HepG2 (cell line): Measurements from ENCODE around the gene FBXW12. TPM values are rescaled to one million over a fixed set of nuclear protein-coding genes. Genes with fewer than 3 reads are reported as not detected.

Source experiments
- ATAC-seq: fragments of 200-7000 bp; cut with Tn5 transposase; 3 replicates; pipeline ENCODE4 v1.9.1; 2020; ENCODE audit warnings: mild to moderate bottlenecking, moderate library complexity
- BruUV-seq: library from RNA; stranded (reverse); fragments of 400-500 nt; replicated peaks from 2 replicates; lab custom pipeline; 2021; lab: Mats Ljungman, UMichigan
- CTCF ChIA-PET: fragments of 300-600 bp; formaldehyde crosslinking; extraction: SDS; loops from one replicate; lab custom pipeline; 2021; ENCODE audit warnings: low total read pairs, inconsistent platforms, low intra/inter-chr PET ratio; lab: Yijun Ruan, JAX
- POLR2A ChIA-PET: fragments of 350-600 bp; sonication (Branson Sonifier 250); formaldehyde crosslinking; loops from one replicate; lab custom pipeline; 2020; ENCODE audit warnings: antibody characterized with exemption, inconsistent platforms; lab: Yijun Ruan, JAX
- DNase-seq: peaks from one replicate; pipeline ENCODE4 v3.0.0-alpha.2; 2015; ENCODE audit warnings: low spot score
- FAIRE-seq: peaks from 3 replicates; lab custom pipeline; 2011; peaks lifted over from hg19 to GRCh38; lab: Jason Lieb, UNC
- H2AFZ ChIP-seq: one replicate; pipeline ENCODE4 v1.6.1; 2011; ENCODE audit warnings: low read length, inconsistent platforms
- H3K27ac ChIP-seq: fragments of 300-600 bp; 3 replicates; pipeline ENCODE4 v1.8.0; 2011; ENCODE audit warnings: mixed run types, mild to moderate bottlenecking, mixed read lengths, low read length, inconsistent platforms; ENCODE audit not compliant: insufficient read depth; ENCODE audit errors: extremely low read length
- H3K27me3 ChIP-seq, 2 experiments: fragments of 200-600 bp in 1 of 2; 2 replicates in 1 of 2; 3 replicates in 1 of 2; pipeline versions ENCODE4 v1.6.0 to v1.8.0; 2011; ENCODE audit warnings: low read length in 2 of 2, mild to moderate bottlenecking in 2 of 2, moderate library complexity in 2 of 2, inconsistent platforms in 1 of 2; ENCODE audit not compliant: insufficient read depth in 2 of 2, control insufficient read depth in 1 of 2
- H3K36me3 ChIP-seq, 2 experiments: fragments of 200-600 bp in 1 of 2; replicated peaks in 1 of 2; 2 replicates in 1 of 2; 3 replicates in 1 of 2; pipeline versions ENCODE4 v1.5.1 to v1.8.0; 2011; ENCODE audit warnings: low read length in 2 of 2, inconsistent platforms in 1 of 2; ENCODE audit not compliant: insufficient read depth in 2 of 2, control insufficient read depth in 1 of 2
- H3K4me1 ChIP-seq: 2 replicates; pipeline ENCODE4 v1.5.1; 2012; ENCODE audit warnings: low read length, inconsistent platforms; ENCODE audit not compliant: insufficient read depth
- H3K4me2 ChIP-seq: 2 replicates; pipeline ENCODE4 v1.6.0; 2011; ENCODE audit warnings: low read depth, low read length, inconsistent platforms
- H3K4me3 ChIP-seq, 3 experiments: fragments of 200-600 bp in 1 of 3; sonication (generic), shearing (Covaris generic) in 1 of 3; replicated peaks in 1 of 3; 2 replicates each; pipeline ENCODE4 v1.5.1; 2011 to 2016; ENCODE audit warnings: low read length in 3 of 3, inconsistent platforms in 2 of 3, low read depth in 2 of 3, mild to moderate bottlenecking in 2 of 3, control low read depth in 1 of 3, mixed read lengths in 1 of 3; ENCODE audit not compliant: insufficient read depth in 1 of 3
- H3K79me2 ChIP-seq: one replicate; pipeline ENCODE4 v1.6.1; 2011; ENCODE audit warnings: low read length, inconsistent platforms; ENCODE audit not compliant: insufficient read depth
- H3K9ac ChIP-seq: 2 replicates; pipeline ENCODE4 v1.6.0; 2011; ENCODE audit warnings: mild to moderate bottlenecking, low read depth, low read length, inconsistent platforms; ENCODE audit not compliant: insufficient read depth
- H3K9me3 ChIP-seq: 2 replicates; pipeline ENCODE4 v1.5.1; 2012; ENCODE audit warnings: mild to moderate bottlenecking, low read length
- H4K20me1 ChIP-seq: 2 replicates; pipeline ENCODE4 v1.6.0; 2011; ENCODE audit warnings: inconsistent platforms, mild to moderate bottlenecking, low read length, moderate library complexity; ENCODE audit not compliant: insufficient read depth
- CREB3 ChIP-seq: sonication (generic); formaldehyde crosslinking; IDR thresholded peaks from 2 replicates; pipeline ENCODE4 v1.5.0; 2020; ENCODE audit warnings: missing genetic modification reagents
- CSRNP1 ChIP-seq: sonication (generic); formaldehyde crosslinking; IDR thresholded peaks from 2 replicates; pipeline ENCODE4 v1.8.1; 2023; ENCODE audit warnings: mild to moderate bottlenecking, missing genetic modification reagents
- HMG20A ChIP-seq: IDR thresholded peaks from 2 replicates; pipeline ENCODE4 v1.6.1; 2016; ENCODE audit warnings: borderline replicate concordance
- PRDM10 ChIP-seq: sonication (generic); formaldehyde crosslinking; IDR thresholded peaks from 2 replicates; pipeline ENCODE4 v1.4.0; 2020; ENCODE audit warnings: low read depth, missing genetic modification reagents
- PRPF4 ChIP-seq: fragments of 200-400 bp; formaldehyde crosslinking; IDR thresholded peaks from 2 replicates; pipeline ENCODE4 v1.6.1; 2016; ENCODE audit warnings: low read length, low read depth; ENCODE audit not compliant: poor library complexity, severe bottlenecking
- THAP7 ChIP-seq: sonication (generic); formaldehyde crosslinking; IDR thresholded peaks from 2 replicates; pipeline ENCODE4 v1.8.1; 2023; ENCODE audit warnings: mild to moderate bottlenecking, missing genetic modification reagents
- TRIM24 ChIP-seq: sonication (generic); formaldehyde crosslinking; IDR thresholded peaks from 2 replicates; pipeline ENCODE4 v1.8.0; 2022; ENCODE audit warnings: mild to moderate bottlenecking, missing genetic modification reagents
- ZFP36L1 ChIP-seq: sonication (generic); formaldehyde crosslinking; IDR thresholded peaks from 2 replicates; pipeline ENCODE4 v1.8.0; 2022; ENCODE audit warnings: mild to moderate bottlenecking, missing genetic modification reagents, moderate library complexity
- ZFYVE20 ChIP-seq: sonication (generic); formaldehyde crosslinking; IDR thresholded peaks from 2 replicates; pipeline ENCODE4 v1.8.0; 2023; ENCODE audit warnings: low read depth, mild to moderate bottlenecking, moderate library complexity, missing genetic modification reagents, borderline replicate concordance
- ZNF496 ChIP-seq: sonication (generic); formaldehyde crosslinking; IDR thresholded peaks from 2 replicates; pipeline ENCODE4 v1.8.1; 2023; ENCODE audit warnings: mild to moderate bottlenecking, moderate library complexity, missing genetic modification reagents; ENCODE audit not compliant: insufficient replicate concordance
- ZNF788 ChIP-seq: sonication (generic); formaldehyde crosslinking; IDR thresholded peaks from 2 replicates; pipeline ENCODE4 v1.5.0; 2020; ENCODE audit warnings: mild to moderate bottlenecking, missing genetic modification reagents, borderline replicate concordance
- ZNF891 ChIP-seq: sonication (generic); formaldehyde crosslinking; IDR thresholded peaks from 2 replicates; pipeline ENCODE4 v1.5.0; 2020; ENCODE audit warnings: mild to moderate bottlenecking, missing genetic modification reagents
- ZSCAN30 ChIP-seq: sonication (generic); formaldehyde crosslinking; IDR thresholded peaks from 2 replicates; pipeline ENCODE4 v1.5.0; 2020; ENCODE audit warnings: mild to moderate bottlenecking, missing genetic modification reagents
- WGBS: methylation state at CpG from one replicate; pipeline ENCODE4 v1.1.6; 2017; ENCODE audit warnings: low lambda C conversion rate; 5-methylcytosine and 5-hydroxymethylcytosine counted together
- in situ Hi-C: cut with HindIII; loops from 2 replicates; pipeline ENCODE4 v1.10.0; 2017; ENCODE audit warnings: low pct_unique_long_range_greater_than_20kb; ENCODE audit not compliant: extremely low pct_ligation_motif_present
- intact Hi-C: fragments of 100-400 bp; cut with micrococcal nuclease; formaldehyde crosslinking; loops from one replicate; pipeline ENCODE4 v1.10.0; 2022; ENCODE audit not compliant: unreplicated experiment
- polyA plus RNA-seq, 8 experiments: library from polyadenylated mRNA; depleted of rRNA in 3 of 8; stranded (reverse) in 7 of 8; unstranded in 1 of 8; fragments of >200 nt; fragmentation: Illumina TruSeq in 4 of 8; extraction: Trizol in 4 of 8; gene quantifications; 2 replicates each; pipeline versions ENCODE4 v1.2.1 to v1.2.3, GENCODE V29; 2011 to 2016; ENCODE audit warnings: low read depth in 4 of 8, missing spikeins in 1 of 8, mixed read lengths in 1 of 8; ENCODE audit not compliant: insufficient read depth in 1 of 8
- total RNA-seq, 5 experiments: library from RNA; depleted of rRNA; stranded (reverse); fragments of >200 nt; fragmentation: Illumina TruSeq; extraction: Trizol; gene quantifications; 2 replicates each; pipeline ENCODE4 v1.2.3, GENCODE V29; 2016; ENCODE audit warnings: low read depth in 1 of 5

FBXW12 gene
- total and polyA plus RNA-seq, 2 of the 13 experiments (the other 11 are each of a cell fraction or from before 2014, with no cell fraction given): not detected

- no peak for TF ChIP-seq ZNF496 (CRISPR knock-in tag)
- TF ChIP-seq TRIM24 (CRISPR knock-in tag): no peak
- no peak for TF ChIP-seq ZSCAN30 (CRISPR knock-in tag)
These were observed 55.1 kb downstream of the FBXW12 start (continued) for GRCh38 chr3:48426944-48427629.

GRCh38 chr3:48427630-48427962, 55.6 kb downstream of the FBXW12 start:
- in situ Hi-C loops (no loop called here), intact Hi-C loops (no loop called here)
- Histone ChIP-seq H3K27ac (peak overlapping the region; percentile 99), H3K4me2 (peak overlapping the region; percentile 100), H3K27me3 (no peaks in the 10 kb centered on the region), H3K4me3 (peak overlapping the region; percentile 79 to 93 (median 86)), H4K20me1 (peaks cover 57% of the 10 kb centered on the region), H3K36me3 (peaks cover 18 to 31% of the 10 kb centered on the region in 2 experiments; a peak in 4 of 5 replicates), H2AFZ (no peak overlapping the region), H3K9ac (peak overlapping the region; percentile 96), H3K9me3 (no peaks in the 10 kb centered on the region), H3K4me1 (peaks cover 83% of the 10 kb centered on the region), H3K79me2 (peaks cover 58% of the 10 kb centered on the region)
- DNase-seq (no peak), FAIRE-seq (no peak), ATAC-seq (no peak)
- no TSS peak for BruUV-seq
- ChIA-PET CTCF (interaction anchor here (3.1 kb wide), 1 partner anchor 8 kb away, joined by 14 read pairs; no protein-coding TSS in a partner anchor), POLR2A (interaction anchor here (1.3 to 9.0 kb wide), 4 partner anchors 8 to 45 kb away, joined by 3 to 130 read pairs (median 16); partner anchors contain the start of genes CCDC51 and TMA7)
- WGBS: 16% methylated on average over 9 of the region's 9 CpGs
- TF ChIP-seq PRPF4: no peak
- TF ChIP-seq CSRNP1 (CRISPR knock-in tag): no peak
- no peak for TF ChIP-seq ZNF788
- no peak for TF ChIP-seq HMG20A (CRISPR knock-in tag)
- no peak for TF ChIP-seq THAP7
- TF ChIP-seq PRDM10 (CRISPR knock-in tag): no peak
- no peak for TF ChIP-seq ZNF891 (CRISPR knock-in tag)
- TF ChIP-seq CREB3 (CRISPR knock-in tag): no peak
- TF ChIP-seq ZFYVE20 (CRISPR knock-in tag): no peak
- TF ChIP-seq ZFP36L1 (CRISPR knock-in tag): no peak
- no peak for TF ChIP-seq TRIM24 (CRISPR knock-in tag)
